ENCODE measurements around the gene TPBGL. TPM values are rescaled to one million over a fixed set of nuclear protein-coding genes. Genes with fewer than 3 reads are reported as not detected.
"Not testable (repeated sequence)": the region's sequence is repeated elsewhere in the genome, so short reads cannot be mapped to it uniquely, and the experiment has no call there.

The TPBGL gene
- total and polyA plus RNA-seq, 2 experiments from 2014 or later, result 0.08 to 0.21 TPM

DNA sequence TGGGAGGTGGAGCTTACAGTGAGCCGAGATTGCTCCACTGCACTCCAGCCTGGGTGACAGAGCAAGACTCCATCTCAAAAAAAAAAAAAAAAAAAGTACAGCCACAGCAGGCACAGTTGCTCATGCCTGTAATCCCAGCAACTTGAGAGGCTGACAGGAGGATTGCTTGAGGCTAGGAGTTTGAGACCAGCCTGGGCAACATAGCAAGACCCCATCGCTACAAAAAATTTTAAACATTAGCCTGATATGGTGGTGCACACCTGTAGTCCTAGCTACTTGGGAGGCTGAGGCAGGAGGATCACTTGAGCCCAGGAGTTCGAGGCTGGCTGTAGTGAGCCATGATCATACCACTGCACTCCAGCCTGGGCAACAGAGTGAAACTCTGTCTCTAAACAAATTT, 34.1 kb downstream of the TPBGL start:
- not testable (repeated sequence) for H4K20me1 ChIP-seq (replicated peaks; ENCODE audit: insufficient read depth); H3K4me1 ChIP-seq (ENCODE audit: insufficient read depth); H3K27ac Mint-ChIP-seq; H3K36me3 ChIP-seq (ENCODE audit: insufficient read depth); H3F3A ChIP-seq (replicated peaks; ENCODE audit: low read depth); H3K79me2 ChIP-seq (replicated peaks; ENCODE audit: insufficient read depth); H3K27me3 ChIP-seq (ENCODE audit: insufficient read depth); H3K4me3 ChIP-seq; DNase-seq (ENCODE audit: low spot score); H3K4me2 ChIP-seq; H2AFZ ChIP-seq; H3K4me3 Mint-ChIP-seq; H3K9me3 Mint-ChIP-seq; H3K27ac ChIP-seq (ENCODE audit: low read depth); H3K9me2 ChIP-seq (ENCODE audit: insufficient read depth); ATAC-seq
- Mint-ChIP-seq H3K4me1 (peaks cover 22% of the 10 kb centered on the region), H3K36me3 (ENCODE audit: low read depth) (peaks cover 69% of the 10 kb centered on the region), H3K27me3 (ENCODE audit: insufficient read depth, low read depth, poor library complexity) (peaks cover 10% of the 10 kb centered on the region)

DNA sequence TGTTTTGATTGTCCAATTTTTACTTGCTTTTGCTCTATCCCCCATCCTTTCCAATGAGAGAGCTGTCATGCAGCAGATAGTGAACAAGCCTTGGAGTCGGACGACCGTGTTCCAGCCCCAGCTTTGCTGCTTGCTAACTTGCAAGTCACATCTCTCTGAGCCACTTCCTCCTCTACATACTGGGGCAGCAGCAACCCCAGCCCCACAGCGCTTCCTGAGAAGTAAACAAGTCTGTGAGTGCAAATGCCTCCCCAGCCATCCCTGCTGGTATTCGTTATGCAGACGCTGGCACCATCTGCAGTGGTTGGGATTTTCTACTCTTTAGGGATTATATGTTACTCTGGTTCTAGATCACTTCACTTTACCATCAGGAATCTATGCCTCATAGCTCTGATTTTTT, 35.0 kb downstream of the TPBGL start:
- 0 out of 2 replicates have a peak overlapping the region, but pooled peaks have one; percentile 10 for H3K27ac ChIP-seq (ENCODE audit: low read depth)
- DNase-seq (ENCODE audit: low spot score) (peak; percentile 62), ATAC-seq (no peak)
- no peak overlapping the region for H2AFZ ChIP-seq
- H4K20me1 ChIP-seq (replicated peaks; ENCODE audit: insufficient read depth), result no peaks in the 10 kb centered on the region
- TF ChIP-seq CREB1 (CRISPR knock-in tag; IDR thresholded peaks at IDR 0.05; ENCODE audit: low read depth), result no peak
- TF ChIP-seq EZH2 (IDR thresholded peaks at IDR 0.05; ENCODE audit: low read depth, unreplicated experiment), result no peak
- TF ChIP-seq ZNF114 (CRISPR knock-in tag; IDR thresholded peaks at IDR 0.05), result no peak
- TF ChIP-seq ZNF331 (CRISPR knock-in tag; IDR thresholded peaks at IDR 0.05; ENCODE audit: low read depth), result no peak
- TF ChIP-seq, protein P1, sequence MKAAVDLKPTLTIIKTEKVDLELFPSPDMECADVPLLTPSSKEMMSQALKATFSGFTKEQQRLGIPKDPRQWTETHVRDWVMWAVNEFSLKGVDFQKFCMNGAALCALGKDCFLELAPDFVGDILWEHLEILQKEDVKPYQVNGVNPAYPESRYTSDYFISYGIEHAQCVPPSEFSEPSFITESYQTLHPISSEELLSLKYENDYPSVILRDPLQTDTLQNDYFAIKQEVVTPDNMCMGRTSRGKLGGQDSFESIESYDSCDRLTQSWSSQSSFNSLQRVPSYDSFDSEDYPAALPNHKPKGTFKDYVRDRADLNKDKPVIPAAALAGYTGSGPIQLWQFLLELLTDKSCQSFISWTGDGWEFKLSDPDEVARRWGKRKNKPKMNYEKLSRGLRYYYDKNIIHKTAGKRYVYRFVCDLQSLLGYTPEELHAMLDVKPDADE (IDR thresholded peaks at IDR 0.05), result no peak
- TF ChIP-seq, protein P2, sequence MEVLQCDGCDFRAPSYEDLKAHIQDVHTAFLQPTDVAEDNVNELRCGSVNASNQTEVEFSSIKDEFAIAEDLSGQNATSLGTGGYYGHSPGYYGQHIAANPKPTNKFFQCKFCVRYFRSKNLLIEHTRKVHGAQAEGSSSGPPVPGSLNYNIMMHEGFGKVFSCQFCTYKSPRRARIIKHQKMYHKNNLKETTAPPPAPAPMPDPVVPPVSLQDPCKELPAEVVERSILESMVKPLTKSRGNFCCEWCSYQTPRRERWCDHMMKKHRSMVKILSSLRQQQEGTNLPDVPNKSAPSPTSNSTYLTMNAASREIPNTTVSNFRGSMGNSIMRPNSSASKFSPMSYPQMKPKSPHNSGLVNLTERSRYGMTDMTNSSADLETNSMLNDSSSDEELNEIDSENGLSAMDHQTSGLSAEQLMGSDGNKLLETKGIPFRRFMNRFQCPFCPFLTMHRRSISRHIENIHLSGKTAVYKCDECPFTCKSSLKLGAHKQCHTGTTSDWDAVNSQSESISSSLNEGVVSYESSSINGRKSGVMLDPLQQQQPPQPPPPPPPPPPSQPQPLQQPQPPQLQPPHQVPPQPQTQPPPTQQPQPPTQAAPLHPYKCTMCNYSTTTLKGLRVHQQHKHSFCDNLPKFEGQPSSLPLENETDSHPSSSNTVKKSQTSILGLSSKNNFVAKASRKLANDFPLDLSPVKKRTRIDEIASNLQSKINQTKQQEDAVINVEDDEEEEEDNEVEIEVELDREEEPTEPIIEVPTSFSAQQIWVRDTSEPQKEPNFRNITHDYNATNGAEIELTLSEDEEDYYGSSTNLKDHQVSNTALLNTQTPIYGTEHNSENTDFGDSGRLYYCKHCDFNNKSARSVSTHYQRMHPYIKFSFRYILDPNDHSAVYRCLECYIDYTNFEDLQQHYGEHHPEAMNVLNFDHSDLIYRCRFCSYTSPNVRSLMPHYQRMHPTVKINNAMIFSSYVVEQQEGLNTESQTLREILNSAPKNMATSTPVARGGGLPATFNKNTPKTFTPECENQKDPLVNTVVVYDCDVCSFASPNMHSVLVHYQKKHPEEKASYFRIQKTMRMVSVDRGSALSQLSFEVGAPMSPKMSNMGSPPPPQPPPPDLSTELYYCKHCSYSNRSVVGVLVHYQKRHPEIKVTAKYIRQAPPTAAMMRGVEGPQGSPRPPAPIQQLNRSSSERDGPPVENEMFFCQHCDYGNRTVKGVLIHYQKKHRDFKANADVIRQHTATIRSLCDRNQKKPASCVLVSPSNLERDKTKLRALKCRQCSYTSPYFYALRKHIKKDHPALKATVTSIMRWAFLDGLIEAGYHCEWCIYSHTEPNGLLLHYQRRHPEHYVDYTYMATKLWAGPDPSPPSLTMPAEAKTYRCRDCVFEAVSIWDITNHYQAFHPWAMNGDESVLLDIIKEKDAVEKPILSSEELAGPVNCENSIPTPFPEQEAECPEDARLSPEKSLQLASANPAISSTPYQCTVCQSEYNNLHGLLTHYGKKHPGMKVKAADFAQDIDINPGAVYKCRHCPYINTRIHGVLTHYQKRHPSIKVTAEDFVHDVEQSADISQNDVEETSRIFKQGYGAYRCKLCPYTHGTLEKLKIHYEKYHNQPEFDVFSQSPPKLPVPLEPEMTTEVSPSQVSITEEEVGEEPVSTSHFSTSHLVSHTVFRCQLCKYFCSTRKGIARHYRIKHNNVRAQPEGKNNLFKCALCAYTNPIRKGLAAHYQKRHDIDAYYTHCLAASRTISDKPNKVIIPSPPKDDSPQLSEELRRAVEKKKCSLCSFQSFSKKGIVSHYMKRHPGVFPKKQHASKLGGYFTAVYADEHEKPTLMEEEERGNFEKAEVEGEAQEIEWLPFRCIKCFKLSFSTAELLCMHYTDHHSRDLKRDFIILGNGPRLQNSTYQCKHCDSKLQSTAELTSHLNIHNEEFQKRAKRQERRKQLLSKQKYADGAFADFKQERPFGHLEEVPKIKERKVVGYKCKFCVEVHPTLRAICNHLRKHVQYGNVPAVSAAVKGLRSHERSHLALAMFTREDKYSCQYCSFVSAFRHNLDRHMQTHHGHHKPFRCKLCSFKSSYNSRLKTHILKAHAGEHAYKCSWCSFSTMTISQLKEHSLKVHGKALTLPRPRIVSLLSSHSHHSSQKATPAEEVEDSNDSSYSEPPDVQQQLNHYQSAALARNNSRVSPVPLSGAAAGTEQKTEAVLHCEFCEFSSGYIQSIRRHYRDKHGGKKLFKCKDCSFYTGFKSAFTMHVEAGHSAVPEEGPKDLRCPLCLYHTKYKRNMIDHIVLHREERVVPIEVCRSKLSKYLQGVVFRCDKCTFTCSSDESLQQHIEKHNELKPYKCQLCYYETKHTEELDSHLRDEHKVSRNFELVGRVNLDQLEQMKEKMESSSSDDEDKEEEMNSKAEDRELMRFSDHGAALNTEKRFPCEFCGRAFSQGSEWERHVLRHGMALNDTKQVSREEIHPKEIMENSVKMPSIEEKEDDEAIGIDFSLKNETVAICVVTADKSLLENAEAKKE (CRISPR knock-in tag; IDR thresholded peaks at IDR 0.05), result no peak
- TF ChIP-seq, protein P3, sequence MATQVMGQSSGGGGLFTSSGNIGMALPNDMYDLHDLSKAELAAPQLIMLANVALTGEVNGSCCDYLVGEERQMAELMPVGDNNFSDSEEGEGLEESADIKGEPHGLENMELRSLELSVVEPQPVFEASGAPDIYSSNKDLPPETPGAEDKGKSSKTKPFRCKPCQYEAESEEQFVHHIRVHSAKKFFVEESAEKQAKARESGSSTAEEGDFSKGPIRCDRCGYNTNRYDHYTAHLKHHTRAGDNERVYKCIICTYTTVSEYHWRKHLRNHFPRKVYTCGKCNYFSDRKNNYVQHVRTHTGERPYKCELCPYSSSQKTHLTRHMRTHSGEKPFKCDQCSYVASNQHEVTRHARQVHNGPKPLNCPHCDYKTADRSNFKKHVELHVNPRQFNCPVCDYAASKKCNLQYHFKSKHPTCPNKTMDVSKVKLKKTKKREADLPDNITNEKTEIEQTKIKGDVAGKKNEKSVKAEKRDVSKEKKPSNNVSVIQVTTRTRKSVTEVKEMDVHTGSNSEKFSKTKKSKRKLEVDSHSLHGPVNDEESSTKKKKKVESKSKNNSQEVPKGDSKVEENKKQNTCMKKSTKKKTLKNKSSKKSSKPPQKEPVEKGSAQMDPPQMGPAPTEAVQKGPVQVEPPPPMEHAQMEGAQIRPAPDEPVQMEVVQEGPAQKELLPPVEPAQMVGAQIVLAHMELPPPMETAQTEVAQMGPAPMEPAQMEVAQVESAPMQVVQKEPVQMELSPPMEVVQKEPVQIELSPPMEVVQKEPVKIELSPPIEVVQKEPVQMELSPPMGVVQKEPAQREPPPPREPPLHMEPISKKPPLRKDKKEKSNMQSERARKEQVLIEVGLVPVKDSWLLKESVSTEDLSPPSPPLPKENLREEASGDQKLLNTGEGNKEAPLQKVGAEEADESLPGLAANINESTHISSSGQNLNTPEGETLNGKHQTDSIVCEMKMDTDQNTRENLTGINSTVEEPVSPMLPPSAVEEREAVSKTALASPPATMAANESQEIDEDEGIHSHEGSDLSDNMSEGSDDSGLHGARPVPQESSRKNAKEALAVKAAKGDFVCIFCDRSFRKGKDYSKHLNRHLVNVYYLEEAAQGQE (IDR thresholded peaks at IDR 0.05; ENCODE audit: unreplicated experiment), result no peak
- TF ChIP-seq STAT1 (IDR thresholded peaks at IDR 0.05; ENCODE audit: unreplicated experiment), result no peak
- Mint-ChIP-seq H3K9me3 (no peaks in the 10 kb centered on the region), H3K36me3 (ENCODE audit: low read depth) (peaks cover 77% of the 10 kb centered on the region), H3K27ac (peak overlapping the region; percentile 85; the same call in 1 of the 2 replicates), H3K4me3 (no peak overlapping the region), H3K4me1 (peaks cover 25% of the 10 kb centered on the region), H3K27me3 (ENCODE audit: insufficient read depth, low read depth, poor library complexity) (peaks cover 12% of the 10 kb centered on the region)
- no peaks in the 10 kb centered on the region for H3K27me3 ChIP-seq (ENCODE audit: insufficient read depth)
- no peaks in the 10 kb centered on the region for H3K9me2 ChIP-seq (ENCODE audit: insufficient read depth)
- H3K79me2 ChIP-seq (replicated peaks; ENCODE audit: insufficient read depth), result no peaks in the 10 kb centered on the region
- H3K36me3 ChIP-seq (ENCODE audit: insufficient read depth), result no peaks in the 10 kb centered on the region
- no peak overlapping the region for H3K4me3 ChIP-seq
- no peak overlapping the region for H3K4me2 ChIP-seq
- H3F3A ChIP-seq (replicated peaks; ENCODE audit: low read depth), result no peaks in the 10 kb centered on the region
- H3K4me1 ChIP-seq (ENCODE audit: insufficient read depth), result peaks cover 5% of the 10 kb centered on the region; the same call in 1 of the 2 replicates
